KMS-11 (cell line): Measurements from ENCODE around the gene WDFY1.
A peak's percentile ranks its signal among the peaks of the same experiment; 100 is the strongest.

Source experiments
- H2AFZ ChIP-seq: fragments of 200-600 bp; sonication (generic); 2 replicates; pipeline ENCODE4 v1.6.1; 2016; ENCODE audit warnings: antibody characterized with exemption, mixed run types, low read depth
- H3K27ac ChIP-seq: fragments of 200-600 bp; sonication (generic); 2 replicates; pipeline ENCODE4 v1.6.1; 2016; ENCODE audit warnings: mild to moderate bottlenecking, mixed run types
- H3K27me3 ChIP-seq: fragments of 200-600 bp; sonication (generic); 2 replicates; pipeline ENCODE4 v1.6.1; 2017; ENCODE audit warnings: mild to moderate bottlenecking, low read depth, mixed run types, moderate library complexity; ENCODE audit not compliant: insufficient read depth
- H3K36me3 ChIP-seq: fragments of 200-600 bp; sonication (generic); 2 replicates; pipeline ENCODE4 v1.6.1; 2017; ENCODE audit warnings: mild to moderate bottlenecking, mixed run types; ENCODE audit not compliant: insufficient read depth
- H3K4me1 ChIP-seq: fragments of 200-600 bp; sonication (generic); 2 replicates; pipeline ENCODE4 v1.6.1; 2016; ENCODE audit warnings: mild to moderate bottlenecking, low read depth, mixed run types; ENCODE audit not compliant: poor library complexity, severe bottlenecking
- H3K4me2 ChIP-seq: fragments of 200-600 bp; sonication (generic); 2 replicates; pipeline ENCODE4 v1.7.0; 2016; ENCODE audit warnings: mild to moderate bottlenecking, mixed run types
- H3K4me3 ChIP-seq: fragments of 200-600 bp; sonication (generic); IDR thresholded peaks from 2 replicates; pipeline ENCODE4 v1.6.1; 2017; ENCODE audit warnings: low read depth, low read length, mixed read lengths; ENCODE audit not compliant: insufficient read depth
- H3K79me2 ChIP-seq: fragments of 200-600 bp; sonication (generic); 2 replicates; pipeline ENCODE4 v1.6.1; 2016; ENCODE audit warnings: low read depth, mixed run types; ENCODE audit not compliant: insufficient read depth
- H3K9ac ChIP-seq: fragments of 200-600 bp; sonication (generic); 2 replicates; pipeline ENCODE4 v1.6.1; 2016; ENCODE audit warnings: mild to moderate bottlenecking, mixed run types
- H4K20me1 ChIP-seq: fragments of 200-600 bp; sonication (generic); 2 replicates; pipeline ENCODE4 v1.6.1; 2016; ENCODE audit warnings: mild to moderate bottlenecking, mixed run types; ENCODE audit not compliant: insufficient read depth
- TF ChIP-seq, protein P1 (sequence below): fragments of 200-600 bp; sonication (generic); conservative IDR thresholded peaks from 2 replicates; pipeline ENCODE4 v1.6.1; 2017; ENCODE audit warnings: low read depth, mild to moderate bottlenecking, antibody characterized with exemption, low read length, moderate library complexity, mixed read lengths

The WDFY1 gene

DNA sequence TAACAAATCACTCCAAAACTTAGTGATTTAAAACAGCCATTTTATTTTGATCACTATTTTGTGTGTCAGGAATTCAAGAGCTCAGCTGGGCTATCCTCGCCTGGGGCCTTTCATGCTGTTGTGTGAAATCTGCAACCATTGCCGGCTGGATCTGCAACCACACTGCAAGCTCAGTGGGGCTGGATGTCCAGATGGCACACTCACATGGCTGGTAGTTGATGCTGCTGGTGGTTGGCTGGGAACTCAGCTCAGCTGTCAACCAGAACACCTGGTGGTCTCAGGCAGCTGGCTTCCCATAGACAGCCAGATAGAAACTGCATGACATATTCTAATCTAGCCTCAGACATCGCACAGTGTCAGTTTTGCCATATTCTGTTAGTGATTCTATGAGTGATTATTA is 77.1 kb downstream of the WDFY1 start:
- Histone ChIP-seq H3K27ac (peak overlapping the region; percentile 62), H2AFZ (no peak overlapping the region; the same call in 1 of the 2 replicates), H3K27me3 (no peaks in the 10 kb centered on the region), H3K4me1 (peaks cover 53% of the 10 kb centered on the region), H3K36me3 (no peaks in the 10 kb centered on the region), H4K20me1 (no peaks in the 10 kb centered on the region), H3K4me2 (peak overlapping the region; percentile 59), H3K4me3 (no peak overlapping the region), H3K9ac (peak overlapping the region; percentile 3; the same call in 1 of the 2 replicates), H3K79me2 (no peaks in the 10 kb centered on the region)
- TF ChIP-seq, protein P1, sequence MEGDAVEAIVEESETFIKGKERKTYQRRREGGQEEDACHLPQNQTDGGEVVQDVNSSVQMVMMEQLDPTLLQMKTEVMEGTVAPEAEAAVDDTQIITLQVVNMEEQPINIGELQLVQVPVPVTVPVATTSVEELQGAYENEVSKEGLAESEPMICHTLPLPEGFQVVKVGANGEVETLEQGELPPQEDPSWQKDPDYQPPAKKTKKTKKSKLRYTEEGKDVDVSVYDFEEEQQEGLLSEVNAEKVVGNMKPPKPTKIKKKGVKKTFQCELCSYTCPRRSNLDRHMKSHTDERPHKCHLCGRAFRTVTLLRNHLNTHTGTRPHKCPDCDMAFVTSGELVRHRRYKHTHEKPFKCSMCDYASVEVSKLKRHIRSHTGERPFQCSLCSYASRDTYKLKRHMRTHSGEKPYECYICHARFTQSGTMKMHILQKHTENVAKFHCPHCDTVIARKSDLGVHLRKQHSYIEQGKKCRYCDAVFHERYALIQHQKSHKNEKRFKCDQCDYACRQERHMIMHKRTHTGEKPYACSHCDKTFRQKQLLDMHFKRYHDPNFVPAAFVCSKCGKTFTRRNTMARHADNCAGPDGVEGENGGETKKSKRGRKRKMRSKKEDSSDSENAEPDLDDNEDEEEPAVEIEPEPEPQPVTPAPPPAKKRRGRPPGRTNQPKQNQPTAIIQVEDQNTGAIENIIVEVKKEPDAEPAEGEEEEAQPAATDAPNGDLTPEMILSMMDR, result no peak

DNA sequence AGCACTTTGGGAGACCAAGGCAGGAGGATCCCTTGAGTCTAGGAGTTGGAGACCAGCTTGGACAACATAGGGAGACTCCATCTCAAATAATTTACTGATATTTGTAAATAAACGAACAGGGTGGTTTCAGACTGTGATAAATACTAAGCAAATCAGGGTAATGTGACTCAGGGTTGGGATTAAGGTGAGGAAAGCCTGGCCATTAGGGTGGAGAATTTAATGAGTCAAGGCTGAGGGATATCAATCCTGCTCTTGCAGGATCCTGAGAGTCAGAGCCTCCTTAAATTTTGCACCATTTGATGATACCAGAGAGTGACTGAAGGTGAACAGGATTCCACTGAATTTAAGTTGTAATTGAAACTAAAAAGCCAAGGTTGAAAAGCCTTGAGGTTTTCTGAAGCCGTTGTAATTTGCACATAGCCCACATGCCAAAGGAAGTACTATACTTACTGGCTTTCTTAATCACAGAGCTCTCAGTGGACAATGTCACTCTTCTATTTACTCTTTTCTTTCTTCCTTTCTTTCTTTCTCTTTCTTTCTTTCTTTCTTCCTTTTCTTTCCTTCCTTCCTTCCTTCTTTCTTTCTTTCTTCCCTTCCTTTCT is 79.1 kb downstream of the WDFY1 start:
- Histone ChIP-seq H3K9ac (no peak overlapping the region), H3K4me2 (peak overlapping the region; percentile 91), H3K36me3 (no peaks in the 10 kb centered on the region), H4K20me1 (no peaks in the 10 kb centered on the region), H3K79me2 (no peaks in the 10 kb centered on the region), H3K4me1 (peaks cover 62% of the 10 kb centered on the region), H3K4me3 (no peak overlapping the region), H3K27ac (peak overlapping the region; percentile 54), H3K27me3 (no peaks in the 10 kb centered on the region), H2AFZ (peak overlapping the region; percentile 27; the same call in 1 of the 2 replicates)
- TF ChIP-seq, protein P1, result no peak

DNA sequence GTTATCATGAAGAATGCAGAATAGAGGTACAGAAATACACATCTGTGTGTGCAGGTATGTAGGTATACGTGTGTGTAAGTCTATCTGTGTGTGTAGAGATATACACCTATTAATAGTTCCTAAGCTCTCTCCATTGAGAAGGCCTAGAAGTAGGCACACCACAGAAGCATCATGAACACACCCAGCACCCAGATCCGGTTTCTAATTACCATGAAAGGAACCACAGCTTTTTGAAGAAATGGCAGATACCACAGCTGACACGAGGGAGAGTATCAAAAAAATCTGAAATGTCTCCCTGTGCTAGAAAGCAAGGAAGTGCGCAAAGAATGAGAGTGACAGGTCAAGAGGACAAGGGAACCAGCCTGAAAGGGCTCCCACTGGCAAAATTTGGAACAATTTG is 80.0 kb downstream of the WDFY1 start:
- H3K4me3 ChIP-seq, result no peak overlapping the region
- peak overlapping the region; percentile 54 for H3K27ac ChIP-seq
- TF ChIP-seq, protein P1, result no peak
- H4K20me1 ChIP-seq, result no peaks in the 10 kb centered on the region
- H2AFZ ChIP-seq, result peak overlapping the region; percentile 27; the same call in 1 of the 2 replicates
- H3K27me3 ChIP-seq, result no peaks in the 10 kb centered on the region
- H3K36me3 ChIP-seq, result no peaks in the 10 kb centered on the region
- H3K9ac ChIP-seq, result no peak overlapping the region
- H3K4me2 ChIP-seq, result peak overlapping the region; percentile 91
- H3K79me2 ChIP-seq, result no peaks in the 10 kb centered on the region
- peaks cover 62% of the 10 kb centered on the region for H3K4me1 ChIP-seq

DNA sequence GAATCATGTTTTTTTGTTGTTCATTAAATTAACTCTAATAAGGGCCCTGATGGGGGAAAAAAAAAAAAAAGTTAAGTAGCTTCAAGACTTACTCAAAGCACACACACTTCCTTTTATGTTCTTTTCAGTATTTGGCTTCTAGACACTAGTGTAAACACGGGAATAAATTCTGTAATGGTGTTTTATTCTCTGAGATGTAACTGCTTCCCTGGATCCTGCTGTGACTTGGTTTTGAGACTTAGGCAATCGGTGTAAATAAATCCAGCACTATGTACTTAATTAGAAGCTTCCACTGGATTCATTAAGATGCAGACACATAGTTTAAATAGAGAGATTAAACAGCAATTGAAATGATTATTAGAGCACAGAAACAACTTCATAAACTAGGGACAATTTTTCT is 81.6 kb downstream of the WDFY1 start:
- Histone ChIP-seq H3K4me1 (peaks cover 53% of the 10 kb centered on the region), H3K27me3 (no peaks in the 10 kb centered on the region), H3K4me2 (no peak overlapping the region), H3K36me3 (no peaks in the 10 kb centered on the region), H3K4me3 (no peak overlapping the region), H4K20me1 (no peaks in the 10 kb centered on the region), H3K9ac (no peak overlapping the region), H2AFZ (no peak overlapping the region), H3K79me2 (no peaks in the 10 kb centered on the region), H3K27ac (no peak overlapping the region)
- TF ChIP-seq, protein P1, result no peak
